Activated T-helper 17 cell treated with anti-CD3 and anti-CD28 coated beads, Interleukin-2, amount 50 U/mL, for 72 hours (primary cell): ENCODE measurements around the gene KLHDC8A. TPM values are rescaled to one million over a fixed set of nuclear protein-coding genes. Genes with fewer than 3 reads are reported as not detected.
A peak's percentile ranks its signal among the peaks of the same experiment; 100 is the strongest.
"Not testable (repeated sequence)": the region's sequence is repeated elsewhere in the genome, so short reads cannot be mapped to it uniquely, and the experiment has no call there.

Source experiments
- ATAC-seq: fragments of 150-1000 bp; cut with Tn5 transposase; replicated peaks from 2 replicates; pipeline ENCODE4 v1.10.0; 2021; ENCODE audit warnings: mild to moderate bottlenecking, moderate library complexity
- H3K27ac Mint-ChIP-seq: one replicate; pipeline ENCODE4 v1.8.0; 2022; ENCODE audit warnings: mixed read lengths
- H3K27me3 Mint-ChIP-seq: one replicate; pipeline ENCODE4 v1.8.0; 2022; ENCODE audit warnings: mixed read lengths
- H3K36me3 Mint-ChIP-seq: one replicate; pipeline ENCODE4 v1.8.0; 2022; ENCODE audit warnings: low read depth, mild to moderate bottlenecking, mixed read lengths
- H3K4me1 Mint-ChIP-seq: one replicate; pipeline ENCODE4 v1.8.0; 2022; ENCODE audit warnings: mixed read lengths
- H3K4me3 Mint-ChIP-seq: one replicate; pipeline ENCODE4 v1.8.0; 2022; ENCODE audit warnings: mild to moderate bottlenecking, mixed read lengths
- H3K9me3 Mint-ChIP-seq: one replicate; pipeline ENCODE4 v1.8.0; 2022; ENCODE audit warnings: mixed read lengths
- total RNA-seq, 2 donors: library from RNA; stranded (reverse); gene quantifications; one replicate each; pipeline ENCODE4 v1.2.3, GENCODE V29; 2022

The KLHDC8A gene
- total RNA-seq, 2 donors from 2014 or later: not detected

GRCh38 chr1:205376739-205377138 is 20.0 kb upstream of the KLHDC8A start:
- ATAC-seq: no peak
- Mint-ChIP-seq H3K4me1 (peaks cover 22% of the 10 kb centered on the region), H3K4me3 (no peak overlapping the region), H3K36me3 (no peaks in the 10 kb centered on the region), H3K27ac (no peak overlapping the region), H3K9me3 (no peaks in the 10 kb centered on the region), H3K27me3 (peaks cover 11% of the 10 kb centered on the region)

- Mint-ChIP-seq H3K36me3 (no peaks in the 10 kb centered on the region), H3K4me1 (peaks cover 22% of the 10 kb centered on the region), H3K4me3 (no peak overlapping the region), H3K27ac (no peak overlapping the region), H3K27me3 (peaks cover 8% of the 10 kb centered on the region), H3K9me3 (no peaks in the 10 kb centered on the region)
- ATAC-seq: no peak
Observed at GRCh38 chr1:205375835-205376545, 19.3 kb upstream of the KLHDC8A start.

- peak overlapping the region; percentile 51 for H3K27ac Mint-ChIP-seq
- ATAC-seq: peak; percentile 82
- peaks cover 22% of the 10 kb centered on the region for H3K4me1 Mint-ChIP-seq
- H3K27me3 Mint-ChIP-seq: peaks cover 4% of the 10 kb centered on the region
- peak overlapping the region; percentile 36 for H3K4me3 Mint-ChIP-seq
- H3K36me3 Mint-ChIP-seq: no peaks in the 10 kb centered on the region
- H3K9me3 Mint-ChIP-seq: no peaks in the 10 kb centered on the region
Observed at GRCh38 chr1:205374210-205375078, 17.7 kb upstream of the KLHDC8A start.

- Mint-ChIP-seq H3K9me3 (no peaks in the 10 kb centered on the region), H3K27ac (no peak overlapping the region), H3K27me3 (peaks cover 4% of the 10 kb centered on the region), H3K4me1 (peaks cover 22% of the 10 kb centered on the region), H3K4me3 (peak overlapping the region; percentile 36), H3K36me3 (no peaks in the 10 kb centered on the region)
- ATAC-seq: no peak
Observed at GRCh38 chr1:205373798-205374175, 17.1 kb upstream of the KLHDC8A start.

- Mint-ChIP-seq H3K27me3 (peaks cover 4% of the 10 kb centered on the region), H3K4me3 (peak overlapping the region; percentile 36), H3K27ac (no peak overlapping the region), H3K9me3 (no peaks in the 10 kb centered on the region), H3K36me3 (no peaks in the 10 kb centered on the region), H3K4me1 (peaks cover 22% of the 10 kb centered on the region)
- no peak for ATAC-seq
Observed at GRCh38 chr1:205373022-205373797, 16.5 kb upstream of the KLHDC8A start.

GRCh38 chr1:205371871-205372660 is 15.3 kb upstream of the KLHDC8A start:
- no peak for ATAC-seq
- H3K4me3 Mint-ChIP-seq: no peak overlapping the region
- H3K27me3 Mint-ChIP-seq: peaks cover 4% of the 10 kb centered on the region
- H3K4me1 Mint-ChIP-seq: peaks cover 22% of the 10 kb centered on the region
- H3K36me3 Mint-ChIP-seq: no peaks in the 10 kb centered on the region
- H3K9me3 Mint-ChIP-seq: no peaks in the 10 kb centered on the region
- no peak overlapping the region for H3K27ac Mint-ChIP-seq

GRCh38 chr1:205370780-205371179 is 14.1 kb upstream of the KLHDC8A start:
- Mint-ChIP-seq H3K4me3 (no peak overlapping the region), H3K9me3 (no peaks in the 10 kb centered on the region), H3K27me3 (no peaks in the 10 kb centered on the region), H3K4me1 (peaks cover 15% of the 10 kb centered on the region), H3K27ac (no peak overlapping the region), H3K36me3 (no peaks in the 10 kb centered on the region)
- no peak for ATAC-seq

GRCh38 chr1:205369701-205370123 is 13.0 kb upstream of the KLHDC8A start:
- H3K27ac Mint-ChIP-seq: no peak overlapping the region
- peaks cover 10% of the 10 kb centered on the region for H3K4me1 Mint-ChIP-seq
- no peak overlapping the region for H3K4me3 Mint-ChIP-seq
- no peaks in the 10 kb centered on the region for H3K36me3 Mint-ChIP-seq
- H3K9me3 Mint-ChIP-seq: no peaks in the 10 kb centered on the region
- no peak for ATAC-seq
- H3K27me3 Mint-ChIP-seq: no peaks in the 10 kb centered on the region

GRCh38 chr1:205368478-205368877 is 11.8 kb upstream of the KLHDC8A start:
- H3K27ac Mint-ChIP-seq: no peak overlapping the region
- no peaks in the 10 kb centered on the region for H3K9me3 Mint-ChIP-seq
- H3K4me1 Mint-ChIP-seq: no peaks in the 10 kb centered on the region
- H3K4me3 Mint-ChIP-seq: no peak overlapping the region
- no peaks in the 10 kb centered on the region for H3K27me3 Mint-ChIP-seq
- H3K36me3 Mint-ChIP-seq: no peaks in the 10 kb centered on the region
- ATAC-seq: no peak

- no peaks in the 10 kb centered on the region for H3K36me3 Mint-ChIP-seq
- no peak for ATAC-seq
- no peaks in the 10 kb centered on the region for H3K27me3 Mint-ChIP-seq
- H3K4me1 Mint-ChIP-seq: no peaks in the 10 kb centered on the region
- no peaks in the 10 kb centered on the region for H3K9me3 Mint-ChIP-seq
- no peak overlapping the region for H3K4me3 Mint-ChIP-seq
- no peak overlapping the region for H3K27ac Mint-ChIP-seq
Observed at GRCh38 chr1:205365945-205366463, 9.3 kb upstream of the KLHDC8A start.

GRCh38 chr1:205365086-205365485 is 8.4 kb upstream of the KLHDC8A start:
- not testable (repeated sequence) for H3K36me3 Mint-ChIP-seq, H3K9me3 Mint-ChIP-seq, H3K27ac Mint-ChIP-seq, H3K4me3 Mint-ChIP-seq, H3K27me3 Mint-ChIP-seq, ATAC-seq, H3K4me1 Mint-ChIP-seq

- Mint-ChIP-seq H3K27ac (no peak overlapping the region), H3K4me1 (no peaks in the 10 kb centered on the region), H3K27me3 (peaks cover 16% of the 10 kb centered on the region), H3K4me3 (no peak overlapping the region), H3K9me3 (no peaks in the 10 kb centered on the region), H3K36me3 (no peaks in the 10 kb centered on the region)
- no peak for ATAC-seq
Observed at GRCh38 chr1:205360891-205361290, 4.2 kb upstream of the KLHDC8A start.

GRCh38 chr1:205359771-205360565 is 3.2 kb upstream of the KLHDC8A start:
- no peaks in the 10 kb centered on the region for H3K36me3 Mint-ChIP-seq
- no peaks in the 10 kb centered on the region for H3K4me1 Mint-ChIP-seq
- no peak overlapping the region for H3K27ac Mint-ChIP-seq
- H3K9me3 Mint-ChIP-seq: no peaks in the 10 kb centered on the region
- no peak for ATAC-seq
- H3K27me3 Mint-ChIP-seq: peaks cover 16% of the 10 kb centered on the region
- H3K4me3 Mint-ChIP-seq: no peak overlapping the region
